GM21576 (cell line): ENCODE data around the gene PDGFB.

Experiments
- ATAC-seq: cut with Tn5 transposase; IDR thresholded peaks from one replicate; pipeline ENCODE4 v1.9.1; 2021; ENCODE audit warnings: mild to moderate bottlenecking, moderate library complexity; ENCODE audit not compliant: unreplicated experiment

The PDGFB gene

DNA sequence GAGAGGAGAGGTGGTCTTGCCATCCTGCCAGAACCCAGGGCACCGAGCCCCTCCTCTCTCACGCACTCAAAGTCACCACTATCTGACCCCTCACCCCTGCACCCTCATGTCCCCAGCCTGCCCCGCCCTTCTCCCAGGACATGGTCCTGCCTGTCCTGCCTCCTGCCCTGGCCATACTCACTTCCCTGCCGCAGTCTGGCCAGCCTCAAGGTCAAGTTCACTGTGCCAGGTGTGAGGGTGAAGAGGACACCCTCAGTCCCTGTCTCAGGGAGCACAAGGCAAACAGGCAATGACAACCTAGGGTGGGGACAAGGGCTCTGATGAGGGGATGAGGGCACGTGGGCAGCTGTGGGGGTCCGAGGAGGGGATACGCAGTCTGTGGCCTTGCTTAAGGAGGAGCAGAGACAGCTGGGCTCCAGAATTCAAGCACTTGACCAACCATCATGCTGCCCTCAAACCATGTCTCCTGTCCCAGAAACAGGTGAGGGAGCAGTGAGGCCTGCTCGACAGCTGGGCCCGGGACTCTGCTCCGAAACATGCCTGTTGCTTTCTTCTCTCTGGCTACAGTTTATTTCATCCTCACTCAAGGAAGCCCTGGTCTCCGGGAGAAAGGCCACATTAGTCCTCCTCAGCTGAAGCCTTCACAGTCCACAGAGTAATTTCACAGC lies 36.6 kb downstream of the PDGFB start:
- ATAC-seq = no peak

DNA sequence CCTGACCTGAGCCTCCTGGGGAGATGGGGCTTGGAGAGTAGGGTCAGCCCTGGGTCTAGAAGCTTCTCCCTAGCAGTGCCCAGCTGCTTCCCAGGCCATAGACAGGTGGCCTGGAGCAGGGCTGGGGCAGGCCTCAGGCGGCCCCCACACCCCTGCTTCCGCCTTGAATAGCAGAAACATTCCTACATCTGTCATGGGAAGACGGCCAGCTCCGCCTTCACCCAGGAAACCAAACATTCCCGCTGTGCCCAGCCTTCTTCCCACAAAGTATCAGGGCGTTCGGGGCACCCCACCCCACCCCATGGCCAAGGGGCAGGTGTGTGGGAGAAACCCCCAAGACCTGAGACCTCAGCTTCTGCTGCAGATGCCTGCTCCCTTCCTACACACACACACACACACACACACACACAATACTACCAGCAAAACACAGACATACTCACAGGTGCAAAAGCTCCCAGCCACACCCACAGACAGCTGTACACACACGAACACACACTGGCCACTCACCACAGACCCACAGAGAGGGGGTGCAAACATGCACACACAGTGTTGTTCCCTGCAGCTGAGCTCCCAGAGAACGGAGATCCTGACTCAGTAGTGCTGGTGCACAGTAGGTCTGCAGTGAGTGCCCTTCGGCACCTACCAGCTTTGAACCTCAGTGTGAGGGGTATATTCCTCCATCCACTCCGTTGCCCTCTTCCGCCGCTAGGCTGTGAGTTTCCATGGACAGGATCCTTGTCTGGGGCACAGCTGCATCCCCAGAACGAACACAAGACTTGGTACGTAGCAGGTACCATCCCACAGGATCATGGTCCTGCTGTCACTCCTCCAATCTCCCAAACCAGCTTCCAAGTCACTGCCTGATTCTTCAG lies 37.4 kb downstream of the PDGFB start:
- ATAC-seq = no peak

DNA sequence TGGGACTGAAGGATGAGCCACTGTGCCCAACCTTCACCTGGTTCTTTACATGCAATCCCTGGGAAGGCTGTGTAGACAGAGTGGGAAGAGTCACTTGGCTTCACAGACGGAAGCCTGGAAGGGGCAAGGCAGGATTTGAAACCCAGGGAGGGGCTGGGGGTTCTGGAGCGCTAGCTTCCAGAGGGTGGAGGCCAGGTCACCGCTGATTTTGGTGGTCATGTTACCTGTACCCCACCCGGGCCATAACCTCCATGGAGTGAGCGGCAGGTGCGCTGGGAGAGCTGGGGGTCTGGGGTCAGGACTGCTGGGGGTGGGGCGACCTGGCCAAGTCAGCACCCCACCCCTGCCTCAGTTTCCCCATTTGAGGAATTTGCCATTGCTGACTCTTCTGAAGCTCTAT lies 38.3 kb downstream of the PDGFB start:
- ATAC-seq = no peak

DNA sequence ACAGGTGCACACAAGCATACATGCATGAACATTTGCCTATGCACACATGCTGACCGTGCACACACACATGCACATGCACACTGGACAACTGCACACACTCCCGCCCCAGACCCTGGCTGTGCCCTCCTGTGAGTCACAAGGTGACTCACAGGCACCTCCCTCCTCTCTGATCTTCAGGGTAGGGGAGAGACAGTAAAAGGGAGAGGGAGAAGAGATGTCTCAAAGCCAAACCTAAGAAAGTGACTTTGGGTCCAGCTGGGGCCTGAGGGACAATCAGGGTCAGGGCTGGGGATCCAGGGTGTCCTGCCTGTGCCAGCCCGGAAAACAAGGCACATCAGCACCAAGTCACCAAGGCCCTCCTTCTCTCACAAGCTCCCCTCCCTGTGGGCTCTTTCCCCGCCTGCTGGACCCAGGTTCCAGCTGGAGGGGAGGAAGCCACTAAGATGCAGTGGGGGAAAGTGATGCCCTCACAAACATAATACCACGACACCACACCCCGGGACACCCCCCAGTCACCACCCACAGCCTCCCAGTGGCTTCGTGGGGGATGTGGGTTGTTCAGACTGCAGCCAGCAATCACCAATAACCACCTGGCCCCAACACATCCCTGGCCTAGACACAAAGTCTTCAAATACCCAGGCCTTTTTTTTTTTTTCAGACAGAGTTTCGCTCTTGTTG lies 39.3 kb downstream of the PDGFB start:
- no peak for ATAC-seq

DNA sequence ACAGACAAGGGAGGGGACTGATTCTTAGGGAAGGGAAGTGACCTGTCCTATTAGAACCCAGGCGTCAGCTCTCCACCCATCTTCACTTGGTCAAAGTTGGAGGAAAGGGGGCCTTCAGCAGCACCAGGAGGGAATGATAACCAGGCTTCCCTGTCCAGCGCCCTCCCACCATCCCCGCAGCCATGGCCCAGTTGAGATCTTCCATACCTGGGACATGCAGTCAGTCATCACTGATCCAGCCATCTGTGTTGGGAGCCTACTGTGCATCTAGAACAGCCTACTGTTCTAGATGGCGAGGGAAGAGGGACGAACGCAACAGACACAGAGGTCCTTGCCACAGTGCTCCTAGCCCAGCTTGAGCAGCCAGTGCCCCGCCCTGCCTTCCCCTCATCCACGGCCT lies 40.6 kb downstream of the PDGFB start:
- ATAC-seq = no peak

DNA sequence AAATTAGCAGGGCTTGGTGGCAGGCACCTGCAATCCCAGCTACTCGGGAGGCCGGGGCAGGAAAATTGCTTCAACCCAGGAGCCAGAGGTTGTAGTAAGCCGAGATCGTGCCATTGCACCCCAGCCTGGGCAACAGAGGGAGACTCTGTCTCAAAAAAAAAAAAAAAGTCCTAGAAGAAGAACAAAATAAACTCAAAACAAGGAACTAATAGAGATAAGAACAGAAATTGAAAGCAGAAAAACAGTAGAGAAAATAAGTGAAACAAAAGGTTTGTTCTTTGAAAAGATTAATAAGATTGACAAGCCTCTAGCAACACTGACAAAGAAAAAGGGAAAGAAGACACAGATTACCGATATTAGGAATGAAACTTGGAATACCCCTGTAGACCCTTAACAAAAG lies 47.2 kb downstream of the PDGFB start:
- no peak for ATAC-seq

DNA sequence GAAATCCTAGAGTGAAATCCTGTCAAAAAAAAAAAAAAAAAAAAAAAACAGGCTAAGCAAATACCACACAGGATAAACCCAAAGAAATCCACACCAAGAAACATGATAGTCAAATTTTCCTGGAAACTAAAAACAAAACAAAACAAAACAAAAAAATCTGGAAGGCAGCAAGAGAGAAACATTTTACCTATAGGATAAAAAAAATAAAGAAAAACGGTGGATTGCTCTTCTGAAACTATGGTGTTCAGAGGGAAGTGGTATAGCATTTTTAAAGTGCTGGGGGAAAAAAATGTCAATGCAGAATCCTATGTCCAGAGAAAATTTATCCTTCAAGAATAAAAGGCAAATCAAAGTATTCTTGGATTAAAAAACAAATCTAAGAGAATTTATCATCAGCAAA lies 50.7 kb downstream of the PDGFB start:
- no peak for ATAC-seq

DNA sequence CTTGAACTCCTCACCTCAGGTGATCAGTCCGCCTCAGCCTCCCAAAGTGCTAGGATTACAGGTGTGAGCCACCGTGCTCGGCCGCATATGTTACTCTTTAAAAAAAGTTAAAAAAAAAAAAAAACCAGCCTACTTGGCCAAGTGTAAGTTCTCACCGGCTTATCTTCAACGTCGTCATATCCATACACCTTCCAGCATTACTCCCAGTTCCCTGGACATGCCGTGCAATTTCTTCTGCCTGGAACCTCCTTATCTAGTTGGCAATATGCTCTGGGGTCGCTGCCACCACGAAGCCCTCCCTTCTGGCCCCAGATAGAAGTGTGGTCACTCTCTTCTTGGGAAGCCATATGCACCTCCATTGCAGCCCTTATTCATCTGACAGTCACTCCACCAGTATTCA lies 56.0 kb downstream of the PDGFB start:
- ATAC-seq = no peak

DNA sequence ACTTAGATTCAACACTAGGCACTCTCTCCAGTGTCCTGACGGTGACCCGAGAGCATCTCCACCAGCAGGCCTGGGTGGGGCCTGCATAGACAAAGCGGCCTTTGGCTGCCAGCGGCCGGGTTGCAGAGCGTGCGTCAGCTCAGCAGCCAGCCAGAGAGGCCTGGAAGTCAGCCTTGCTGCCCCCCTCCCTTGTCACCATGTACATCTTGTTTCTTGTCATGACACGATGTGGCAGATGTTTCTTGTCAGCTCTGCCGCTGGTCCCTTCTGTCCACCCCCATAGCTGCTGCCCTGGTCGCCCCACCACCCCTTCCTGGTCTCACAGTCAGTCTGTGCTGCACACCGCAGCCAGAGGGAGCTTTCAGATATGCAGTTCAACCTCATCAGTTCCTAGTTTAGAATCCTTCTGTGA lies 59.2 kb downstream of the PDGFB start:
- no peak for ATAC-seq

DNA sequence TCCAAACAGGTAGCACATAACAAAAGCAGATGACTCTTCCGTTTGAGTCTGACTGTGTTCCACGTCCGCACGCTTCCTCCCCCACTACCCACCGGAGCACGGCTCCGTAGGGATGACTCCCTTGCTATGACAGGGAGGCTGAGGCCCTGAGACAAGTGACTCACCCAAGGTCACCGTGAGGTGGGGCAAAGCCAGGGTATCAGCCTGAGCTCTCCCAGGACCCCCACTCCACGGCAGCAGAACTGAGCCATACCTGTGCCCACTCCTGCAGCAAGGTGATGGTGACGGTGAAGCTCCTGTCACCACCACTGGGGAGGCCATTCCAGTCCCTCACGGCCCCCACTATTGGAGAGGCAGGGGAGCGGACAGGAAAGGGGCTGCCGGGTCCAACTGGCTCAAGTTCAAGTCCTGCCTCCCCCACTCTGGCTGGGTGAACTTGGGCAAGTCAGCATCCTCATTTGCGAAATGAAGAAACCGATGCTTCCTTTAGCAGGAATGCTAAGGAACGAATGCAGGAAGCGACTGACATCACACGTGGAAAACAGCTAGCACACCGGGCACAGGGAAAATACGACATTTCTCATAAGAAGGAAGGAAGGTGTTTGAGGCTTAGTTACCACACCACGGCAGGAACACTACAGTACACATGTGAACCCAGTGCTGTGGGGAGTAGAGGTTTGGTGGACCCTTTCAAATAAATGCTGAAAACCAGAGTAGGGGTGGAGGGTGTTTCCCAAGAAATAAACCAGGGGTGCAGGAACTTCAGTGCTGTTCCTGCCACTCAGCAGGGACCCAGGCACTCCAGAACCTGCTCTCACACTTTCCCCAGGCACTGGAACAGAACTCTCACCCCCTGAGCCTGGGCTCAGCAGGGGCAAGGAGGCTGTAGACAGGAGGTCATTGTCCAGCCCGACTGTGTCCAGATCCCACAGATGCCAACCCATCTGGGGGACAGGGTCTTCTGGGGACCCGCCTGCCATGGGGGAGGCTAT lies 59.9 kb downstream of the PDGFB start:
- no peak for ATAC-seq

DNA sequence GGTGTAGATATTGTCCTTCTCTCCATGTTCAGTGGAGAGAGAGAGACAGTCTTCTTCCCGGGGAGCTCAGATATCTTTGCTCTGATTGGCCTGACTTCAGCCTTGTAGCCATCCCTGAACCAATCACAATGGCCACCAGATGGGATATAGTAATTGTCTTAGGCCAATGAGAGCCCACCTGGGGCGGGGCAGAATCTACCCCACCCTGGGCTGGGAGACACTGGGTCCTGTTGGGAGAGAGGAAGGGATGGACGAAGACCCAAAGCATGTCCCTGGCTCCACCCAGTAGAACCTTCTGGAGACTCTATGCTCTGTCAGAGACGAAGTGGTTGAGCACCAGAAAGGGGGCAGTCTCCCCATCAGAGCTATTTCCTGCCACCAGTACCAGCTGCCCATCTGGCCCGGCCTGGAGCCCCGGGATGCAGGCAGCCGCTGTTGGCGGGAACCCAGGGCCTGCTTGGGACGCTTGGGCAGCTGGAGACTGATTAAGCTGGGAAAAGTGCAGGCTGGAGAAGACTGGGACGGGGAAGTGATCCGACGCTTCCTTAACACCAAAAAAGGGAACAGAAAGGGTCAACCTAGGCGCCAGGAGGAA lies 60.7 kb downstream of the PDGFB start:
- ATAC-seq = no peak

DNA sequence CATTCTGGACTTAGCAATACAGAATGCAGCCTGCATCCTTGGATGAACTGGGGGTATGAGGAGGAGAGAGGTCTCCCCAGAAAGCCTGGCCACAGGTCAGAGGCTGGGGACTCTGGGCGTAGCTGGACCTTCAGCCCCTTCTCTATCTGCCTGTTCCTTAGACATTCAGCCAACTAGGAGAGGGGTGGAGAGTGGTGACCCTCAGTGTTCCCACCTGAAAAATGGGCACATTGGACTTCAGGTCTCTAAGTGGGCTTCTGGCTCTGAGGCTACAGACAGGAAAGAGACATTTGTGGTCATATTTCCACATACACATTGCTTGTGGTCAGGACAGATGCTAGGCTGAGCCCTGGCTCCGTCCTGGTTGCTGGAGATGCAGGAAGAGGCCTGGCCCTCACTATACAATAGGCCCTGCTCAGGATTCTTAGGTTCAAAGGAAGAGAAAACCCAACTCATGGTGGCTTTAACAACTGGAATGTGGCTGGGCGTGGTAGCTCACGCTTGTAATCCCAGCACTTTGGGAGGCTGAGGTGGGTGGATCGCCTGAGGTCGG lies 62.2 kb downstream of the PDGFB start:
- no peak for ATAC-seq

DNA sequence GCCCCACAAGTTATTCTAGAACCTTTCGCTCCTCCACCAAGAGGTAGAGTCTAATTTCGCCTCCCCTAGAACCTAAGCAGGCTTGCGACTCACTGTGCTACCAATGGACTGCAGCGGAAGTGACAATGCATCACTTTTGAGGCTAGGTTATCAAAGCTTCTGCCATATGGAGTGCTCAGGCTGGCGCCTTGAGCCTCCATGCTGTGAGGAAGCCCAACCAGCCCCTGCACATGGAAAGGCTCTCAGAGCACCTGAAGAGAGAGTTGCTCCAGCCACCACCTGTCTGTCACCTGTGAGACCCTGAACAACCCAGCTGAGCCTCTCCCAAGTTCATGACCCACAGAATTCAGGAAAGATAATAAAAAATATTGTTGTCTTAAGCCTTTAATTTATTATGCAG lies 63.0 kb downstream of the PDGFB start:
- ATAC-seq = no peak

DNA sequence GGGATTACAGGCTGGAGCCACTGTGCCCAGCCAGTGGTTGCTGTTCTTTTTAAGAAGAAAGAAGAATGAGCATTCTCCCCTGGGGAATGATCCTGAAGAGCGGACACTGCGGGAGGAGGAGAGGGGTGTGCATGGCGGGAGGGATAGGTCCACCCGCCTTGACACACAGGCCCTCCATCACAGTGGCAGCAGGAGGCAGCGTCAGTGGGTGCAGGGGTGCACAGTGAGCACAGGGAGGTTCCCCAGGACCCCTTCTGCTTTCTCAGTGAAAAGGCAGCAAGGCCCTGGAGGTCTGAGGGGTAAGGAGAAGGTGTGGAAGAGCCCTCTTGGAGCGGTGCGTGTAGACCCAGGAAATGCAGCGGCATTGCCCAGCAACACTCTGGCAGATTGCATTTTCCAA lies 63.4 kb downstream of the PDGFB start:
- no peak for ATAC-seq

DNA sequence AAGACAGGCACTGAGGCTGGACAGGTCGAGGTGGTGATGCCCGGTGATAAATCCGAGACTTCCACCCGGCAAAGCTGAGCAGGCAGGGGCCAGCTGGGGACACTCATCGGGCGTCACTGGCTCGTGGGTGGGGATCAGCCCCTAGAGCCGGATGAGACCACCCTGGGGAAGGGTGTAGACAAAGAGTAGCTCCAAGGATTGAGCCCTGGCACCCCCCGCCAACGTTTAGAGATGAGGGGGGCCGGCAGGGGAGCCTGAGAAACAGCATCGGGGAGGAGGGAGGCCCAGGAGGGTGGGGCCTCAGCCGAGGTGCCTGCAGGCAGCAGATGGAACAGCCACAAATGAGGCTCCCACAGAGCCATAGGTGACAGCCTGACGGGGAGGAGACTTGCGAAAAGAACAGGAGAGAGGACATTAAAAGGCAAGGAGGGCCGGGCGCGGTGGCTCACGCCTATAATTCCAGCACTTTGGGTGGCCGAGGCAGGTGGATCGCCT lies 64.9 kb downstream of the PDGFB start:
- ATAC-seq = no peak

DNA sequence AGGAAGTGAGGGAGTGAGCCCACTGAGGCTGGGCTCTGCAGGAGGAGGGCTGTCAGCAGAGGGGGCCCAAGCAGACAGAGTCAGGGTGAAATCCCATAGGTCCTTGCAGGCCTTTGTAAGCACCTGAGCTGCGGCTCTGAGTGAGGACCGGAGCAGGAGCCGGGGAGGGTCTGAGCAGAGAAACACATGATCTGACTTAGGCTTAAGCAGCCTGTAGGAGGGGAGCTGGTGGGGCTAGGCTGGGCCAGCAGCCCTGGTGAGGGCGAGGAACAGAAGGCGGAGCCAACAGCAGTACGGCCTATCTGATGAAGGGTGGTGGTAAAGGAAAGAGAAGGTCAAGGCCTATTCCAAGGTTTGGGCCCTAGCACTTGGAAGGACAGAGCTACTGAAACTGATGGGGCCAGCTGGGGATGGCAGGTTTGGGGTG lies 65.4 kb downstream of the PDGFB start:
- no peak for ATAC-seq

DNA sequence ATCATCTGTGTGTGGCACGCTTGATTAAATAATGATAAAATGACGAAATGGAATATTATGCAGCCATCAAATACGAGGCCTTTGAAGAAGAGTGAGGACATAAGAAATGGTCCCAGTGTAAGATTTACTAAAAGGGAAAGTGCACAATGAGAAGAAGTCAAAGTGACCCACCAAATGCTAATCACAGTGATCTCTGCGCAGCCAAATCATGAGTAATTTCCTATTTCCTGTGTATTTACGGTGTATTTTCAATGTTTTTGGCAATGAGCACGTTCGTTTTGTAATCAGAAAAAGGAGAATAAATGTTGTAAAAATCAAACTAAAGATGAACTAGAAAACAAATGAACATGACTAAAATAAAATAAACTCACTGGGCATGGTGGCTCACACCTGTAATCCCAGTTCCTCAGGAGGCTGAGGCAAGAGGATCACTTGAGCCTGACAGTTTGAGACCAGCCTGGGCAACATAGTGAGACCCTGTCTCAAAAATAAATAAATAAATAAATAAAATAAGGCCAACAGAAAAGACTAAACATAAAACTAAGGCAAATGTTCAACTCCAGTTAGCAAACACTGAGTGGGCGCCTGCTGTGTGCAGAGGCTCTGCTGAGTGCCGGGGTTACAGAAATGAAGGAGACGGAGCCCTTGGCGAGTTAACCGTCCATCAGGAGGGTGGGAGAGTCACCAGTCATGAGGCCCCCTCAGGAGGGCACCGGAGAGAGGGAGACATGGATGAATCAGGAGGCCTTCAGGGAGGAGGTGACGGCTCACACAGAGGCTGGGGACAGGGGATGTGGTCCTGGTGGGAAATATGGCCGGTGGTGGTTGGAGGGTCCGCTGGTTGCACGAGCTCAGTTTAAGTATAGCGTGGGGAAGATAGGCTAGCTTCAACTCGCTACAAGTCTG lies 66.3 kb downstream of the PDGFB start:
- no peak for ATAC-seq

DNA sequence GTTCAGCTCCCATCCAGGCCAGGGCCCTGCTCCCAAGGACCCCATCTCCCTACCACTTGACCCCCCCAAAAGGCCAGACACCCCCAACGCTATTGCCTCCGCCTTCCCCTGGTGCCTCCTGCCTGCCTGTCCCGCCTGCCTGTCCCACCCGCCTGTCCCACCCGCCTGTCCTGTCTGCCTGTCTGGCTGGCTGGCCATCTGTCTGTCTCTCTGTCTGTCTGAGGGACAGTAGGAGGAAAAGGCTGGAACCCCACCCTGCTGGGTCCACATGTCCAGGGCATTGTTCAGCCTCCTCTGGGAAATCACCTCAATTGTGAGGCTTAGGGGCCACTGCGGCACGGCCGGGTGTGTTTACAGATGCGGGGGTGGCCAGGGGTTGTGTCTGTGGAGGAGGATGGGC lies 67.0 kb downstream of the PDGFB start:
- ATAC-seq = no peak

DNA sequence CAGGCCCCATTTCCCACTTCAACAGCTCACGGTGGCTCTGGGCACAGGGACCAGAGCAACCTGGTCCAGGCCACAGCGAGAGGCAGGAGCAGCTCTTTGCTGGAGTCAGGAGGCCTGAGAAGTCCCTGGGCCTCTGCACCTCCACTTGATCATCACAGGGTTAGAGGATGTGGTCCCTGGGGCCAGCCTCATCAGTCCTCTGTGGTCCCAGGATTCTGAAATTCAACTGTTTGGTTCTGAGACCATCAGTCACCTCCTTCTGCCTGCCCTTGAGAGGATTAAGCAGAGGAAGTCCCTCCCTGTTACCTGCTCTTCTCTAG lies 67.4 kb downstream of the PDGFB start:
- ATAC-seq = no peak
